HUDEP-2 (cell line): Measurements from ENCODE around the gene SYNGR4.

Source experiments
- DNase-seq, 76 experiments: peaks; one replicate each; lab custom pipeline; 2025; ENCODE audit not compliant: unreplicated experiment in 76 of 76; lab: John Stamatoyannopoulos, UW

SYNGR4 gene

GRCh38 chr19:48340995-48341394 is 23.2 kb upstream of the SYNGR4 start:
- peak in 10 of 76 experiments; percentile 15 to 41 (median 30) for DNase-seq

GRCh38 chr19:48341515-48342413 is 22.4 kb upstream of the SYNGR4 start:
- DNase-seq, result no peak

DNA sequence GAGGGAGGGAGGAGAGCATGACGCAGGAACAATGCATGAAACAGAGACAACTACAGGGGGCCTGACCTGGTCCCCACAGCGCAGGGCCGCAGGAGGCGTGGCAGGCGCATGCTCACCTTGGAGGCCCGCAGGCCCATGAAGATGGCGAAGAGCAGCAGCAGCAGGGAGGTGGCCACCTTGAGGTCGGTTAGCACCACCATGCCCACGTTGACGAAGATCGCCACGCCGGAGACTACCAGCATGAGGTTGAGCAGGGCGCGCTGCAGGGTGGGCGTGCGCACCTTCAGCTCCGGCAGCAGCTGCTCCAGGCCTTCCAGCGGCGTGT is 21.8 kb upstream of the SYNGR4 start:
- no peak for DNase-seq

- DNase-seq, result no peak
These were observed 21.2 kb upstream of the SYNGR4 start for GRCh38 chr19:48342841-48343540.

- peak in 1 of 76 experiments; percentile 23 for DNase-seq
These were observed 19.3 kb upstream of the SYNGR4 start for GRCh38 chr19:48344892-48345291.

DNA sequence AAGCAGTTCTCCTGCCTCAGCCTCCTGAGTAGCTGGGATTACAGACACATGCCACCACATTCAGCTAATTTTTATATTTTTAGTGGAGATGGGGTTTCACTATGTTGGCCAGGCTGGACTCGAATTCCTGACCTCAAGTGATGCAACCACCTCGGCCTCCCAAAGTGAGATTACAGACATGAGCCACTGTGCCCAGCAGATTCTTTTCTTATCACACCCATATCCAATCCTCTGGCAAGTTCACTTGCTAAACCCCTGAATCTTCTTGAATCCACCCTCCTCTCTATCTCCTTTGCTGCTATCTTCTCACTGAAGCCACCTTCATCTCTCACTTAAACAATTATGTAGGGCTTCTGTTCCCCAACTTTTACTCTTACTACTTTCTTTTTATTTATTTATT is 18.0 kb upstream of the SYNGR4 start:
- peak in 8 of 76 experiments; percentile 12 to 41 (median 28) for DNase-seq

GRCh38 chr19:48348045-48348444 is 16.1 kb upstream of the SYNGR4 start:
- DNase-seq, result no peak

DNA sequence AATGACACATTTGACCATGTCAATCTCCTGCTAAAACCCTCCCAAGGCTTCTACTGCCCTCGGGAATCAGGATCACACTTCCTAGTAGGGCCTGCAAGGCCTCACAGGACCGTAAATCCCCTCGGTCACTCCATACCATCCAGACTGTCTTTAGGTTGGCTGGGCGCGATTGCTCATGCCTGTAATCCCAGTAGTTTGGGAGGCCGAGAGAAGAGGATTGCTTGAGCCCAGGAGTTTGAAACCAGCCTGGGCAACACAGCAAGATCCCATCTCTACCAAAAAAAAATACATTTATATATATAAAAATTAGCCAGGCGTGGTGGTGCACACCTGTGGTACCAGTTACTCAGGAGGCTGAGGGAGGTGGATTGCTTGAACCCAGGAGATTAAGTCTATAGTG is 15.4 kb upstream of the SYNGR4 start:
- DNase-seq, result no peak

- no peak for DNase-seq
These were observed 13.3 kb upstream of the SYNGR4 start for GRCh38 chr19:48350856-48351255.

- peak in 69 of 76 experiments; percentile 17 to 88 (median 73) for DNase-seq
These were observed 12.8 kb upstream of the SYNGR4 start for GRCh38 chr19:48351341-48351752.

- no peak for DNase-seq
These were observed 10.5 kb upstream of the SYNGR4 start for GRCh38 chr19:48353677-48354076.

DNA sequence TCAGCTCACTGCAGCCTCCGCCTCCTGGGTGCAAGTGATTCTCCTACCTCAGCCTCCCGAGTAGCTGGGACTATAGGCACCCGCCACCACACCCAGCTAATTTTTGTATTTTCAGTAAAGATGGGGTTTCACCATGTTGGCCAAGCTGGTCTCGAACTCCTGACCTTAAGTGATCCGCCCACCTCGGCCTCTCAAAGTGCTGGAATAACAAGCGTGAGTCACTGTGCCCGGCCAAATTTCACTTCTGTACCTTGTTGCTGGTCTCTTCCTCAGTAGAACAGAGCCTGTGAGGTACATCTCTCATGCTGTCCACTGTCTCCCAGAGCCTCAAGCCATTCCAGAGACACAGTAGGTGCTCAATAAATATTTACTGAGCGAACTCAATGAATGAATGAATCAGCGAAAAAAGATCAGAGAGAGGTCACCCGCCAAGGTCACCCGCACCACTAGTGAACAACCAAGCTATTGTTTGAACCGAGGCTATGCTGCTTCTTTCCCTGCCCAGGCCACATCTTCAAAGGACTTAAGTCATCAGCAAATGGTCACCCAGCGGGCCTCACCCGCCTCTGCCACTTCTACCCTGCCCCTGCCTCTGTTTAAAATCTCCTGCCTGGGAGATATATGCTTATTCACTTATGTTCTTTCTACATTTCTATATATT is 9.7 kb upstream of the SYNGR4 start:
- no peak for DNase-seq

DNA sequence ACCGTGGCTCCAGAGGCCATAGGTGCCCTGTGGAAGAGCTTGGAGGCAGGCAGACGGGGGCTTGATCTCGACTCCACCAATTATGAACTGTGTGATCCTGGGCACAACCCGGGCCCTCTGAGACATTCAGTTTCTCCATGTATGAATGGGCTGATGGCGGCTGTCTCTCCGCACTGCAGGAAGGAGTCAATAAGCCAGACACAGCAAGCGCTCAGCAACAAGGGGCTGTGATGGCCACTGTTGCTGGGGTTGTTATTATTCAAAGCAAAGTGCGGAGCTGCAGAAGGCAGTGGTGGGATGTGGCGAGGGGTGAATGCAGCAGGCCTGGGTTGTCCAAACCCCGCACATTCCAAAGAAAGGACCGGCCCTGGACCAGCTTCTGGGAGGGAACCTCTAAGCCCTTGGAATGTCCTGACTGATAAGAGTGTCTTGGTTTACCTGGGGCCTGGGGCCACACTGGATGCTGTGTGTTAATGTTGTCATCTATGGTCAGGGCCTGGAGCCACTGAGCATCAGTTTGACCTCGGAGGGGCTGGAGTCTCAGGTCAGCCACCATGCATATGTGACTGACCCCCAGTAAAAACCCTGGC is 8.7 kb upstream of the SYNGR4 start:
- DNase-seq, result no peak

DNA sequence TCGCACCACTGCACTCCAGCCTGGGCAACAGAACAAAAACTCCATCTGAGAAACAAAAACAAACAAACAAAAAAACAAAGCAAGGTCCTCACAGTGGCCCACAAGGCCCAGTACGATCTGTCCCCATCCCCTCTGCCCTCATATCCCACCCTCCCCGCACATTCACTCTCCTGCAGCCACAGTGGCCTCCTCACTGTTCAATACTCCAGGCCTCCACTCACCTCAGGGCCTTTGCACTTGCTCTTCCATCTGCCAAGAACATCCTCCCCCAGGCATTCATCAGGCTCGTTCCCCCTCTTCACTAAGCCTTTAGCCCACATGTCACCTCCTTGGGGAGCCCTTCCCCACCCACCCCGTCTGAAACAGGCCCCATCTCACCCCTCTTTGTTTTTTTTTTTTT is 5.0 kb upstream of the SYNGR4 start:
- no peak for DNase-seq

- DNase-seq, result no peak
These were observed 2.3 kb upstream of the SYNGR4 start for GRCh38 chr19:48361912-48362311.

DNA sequence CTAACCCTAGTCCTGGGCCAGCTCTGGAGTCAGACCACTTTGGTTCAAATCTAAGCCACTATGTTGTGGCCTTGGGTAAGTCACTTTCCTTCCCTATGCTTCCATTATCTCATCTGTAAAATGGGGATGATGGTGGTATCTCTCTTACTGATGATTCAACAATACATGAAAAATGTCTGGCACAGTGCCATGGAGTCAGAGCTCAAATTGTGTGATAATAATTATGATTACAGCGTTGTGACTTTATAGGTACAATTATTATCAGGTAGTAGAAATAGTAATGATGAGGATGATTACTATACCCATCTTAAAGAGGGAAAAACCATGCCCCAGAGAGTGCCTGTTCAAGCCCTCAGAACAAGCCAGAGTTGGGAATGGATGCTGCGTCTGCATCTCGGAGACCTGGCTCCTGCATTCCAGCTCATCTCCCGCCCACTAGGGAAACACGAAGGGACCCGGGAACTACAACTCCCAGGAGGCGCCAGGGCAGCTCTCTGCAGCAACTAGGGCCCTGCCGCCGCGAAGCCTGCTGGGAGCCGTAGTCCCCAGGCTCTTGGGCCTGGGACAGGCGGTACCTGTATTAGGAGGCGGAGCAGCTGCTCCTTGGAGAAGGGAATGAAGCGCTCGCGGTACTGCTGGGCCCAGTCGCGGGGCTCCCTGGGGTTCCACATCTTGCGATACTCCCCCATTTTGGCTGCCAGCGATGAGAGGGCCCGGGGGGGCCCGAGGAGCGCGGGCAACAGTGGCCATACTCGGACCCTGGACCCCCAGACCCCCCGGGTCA is 1.3 kb upstream of the SYNGR4 start:
- DNase-seq, result peak in 75 of 76 experiments; percentile 52 to 97 (median 93)

DNA sequence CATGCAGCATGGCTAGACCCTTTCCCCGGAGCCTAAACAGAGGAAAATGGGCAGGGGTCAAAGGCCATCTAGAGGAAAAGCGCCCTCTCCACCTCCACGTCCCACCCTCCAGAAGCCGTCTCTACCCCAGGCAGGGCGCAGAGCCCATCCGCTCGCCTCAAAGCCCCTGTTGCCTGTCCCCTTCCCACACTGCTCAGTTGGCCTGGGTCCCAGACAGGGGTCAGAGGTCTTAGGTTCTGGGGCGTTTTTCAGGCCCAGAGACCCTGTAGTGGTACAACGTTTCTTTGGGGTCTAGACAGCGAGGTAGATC is 712 bp upstream of the SYNGR4 start:
- peak in 12 of 76 experiments; percentile 52 to 98 (median 64) for DNase-seq

- no peak for DNase-seq
These were observed 606 bp downstream of the SYNGR4 start for GRCh38 chr19:48364598-48365348.

- DNase-seq, result no peak
These were observed 1.4 kb downstream of the SYNGR4 start for GRCh38 chr19:48365602-48366001.

- DNase-seq, result no peak
These were observed 3.7 kb downstream of the SYNGR4 start for GRCh38 chr19:48367855-48368254.
